Activated CD4-positive, CD25-positive, alpha-beta regulatory T cell treated with anti-CD3 and anti-CD28 coated beads, Interleukin-2, amount 50 U/mL, for 16 hours (primary cell): ENCODE data around the gene MSLN.
"Not testable (repeated sequence)": the region's sequence is repeated elsewhere in the genome, so short reads cannot be mapped to it uniquely, and the experiment has no call there.

Experiments used
- DNase-seq: peaks from one replicate; pipeline ENCODE4 v3.0.0-alpha.2; 2020; ENCODE audit warnings: low read depth, low spot score

MSLN gene

DNA sequence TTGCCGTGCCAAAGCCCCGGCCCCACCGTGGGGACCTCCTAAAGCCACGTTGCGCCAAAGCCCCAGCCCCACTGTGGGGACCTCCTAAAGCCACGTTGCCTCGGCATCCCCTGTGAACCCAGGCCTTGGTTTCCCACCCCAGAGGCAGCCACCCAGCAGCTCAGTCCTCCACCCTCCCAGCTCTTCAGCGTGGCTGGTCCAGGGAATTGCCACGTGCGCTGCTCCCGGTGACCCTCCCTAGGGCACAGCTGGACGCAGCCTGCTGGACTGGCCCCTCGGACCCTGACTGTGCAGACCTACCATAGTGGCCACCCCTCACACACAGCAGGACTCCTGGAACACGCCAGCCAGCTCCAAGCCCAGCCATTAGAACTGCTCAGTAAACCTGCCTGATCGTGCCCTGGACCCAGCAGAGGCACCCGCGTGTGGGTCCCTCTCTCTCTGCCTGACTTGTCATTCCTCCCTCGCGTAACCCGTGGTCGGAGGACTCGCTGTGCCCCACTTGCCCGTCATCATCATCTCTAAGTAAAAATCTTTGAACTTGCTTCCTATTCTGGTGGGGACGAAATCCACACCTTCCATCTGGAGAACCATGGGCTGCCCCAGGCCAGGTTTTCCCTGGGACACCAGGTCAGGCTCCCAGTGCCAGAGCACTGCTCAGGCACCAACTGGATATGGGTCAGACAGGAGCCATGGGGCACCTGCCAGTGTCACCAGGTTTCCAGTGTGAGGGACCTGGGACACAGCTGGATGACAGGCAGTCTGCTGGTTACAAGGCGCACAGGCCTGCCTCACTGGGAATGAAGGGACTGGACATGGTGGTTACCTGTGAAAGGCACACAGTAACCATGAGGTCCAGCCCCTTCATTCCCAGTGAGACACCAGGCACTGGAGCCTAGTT lies 25.3 kb upstream of the MSLN start:
- DNase-seq, result no peak

DNA sequence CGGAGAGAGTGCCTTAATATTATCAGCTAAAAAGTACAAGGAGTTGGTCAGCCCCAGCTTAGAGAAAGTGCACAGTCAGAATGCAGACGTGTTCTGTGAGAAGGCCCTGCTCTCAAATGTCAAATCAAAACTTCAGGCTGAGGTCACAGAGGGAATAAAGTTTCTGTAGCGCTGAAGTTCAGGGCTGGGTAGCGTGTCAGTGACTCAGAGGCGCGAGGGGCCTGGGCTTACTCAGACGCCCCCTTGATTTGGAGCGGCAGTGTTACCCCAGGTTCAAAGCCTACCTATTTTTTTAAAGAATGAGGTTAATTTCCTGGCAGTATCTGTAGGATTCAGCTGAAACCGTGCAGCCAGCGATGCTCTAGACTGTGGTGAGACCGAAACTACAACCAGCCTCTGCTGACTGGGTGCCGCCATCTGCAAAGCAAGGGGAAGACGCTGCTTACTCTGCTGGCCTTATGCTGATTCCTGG lies 24.5 kb upstream of the MSLN start:
- DNase-seq, result no peak

DNA sequence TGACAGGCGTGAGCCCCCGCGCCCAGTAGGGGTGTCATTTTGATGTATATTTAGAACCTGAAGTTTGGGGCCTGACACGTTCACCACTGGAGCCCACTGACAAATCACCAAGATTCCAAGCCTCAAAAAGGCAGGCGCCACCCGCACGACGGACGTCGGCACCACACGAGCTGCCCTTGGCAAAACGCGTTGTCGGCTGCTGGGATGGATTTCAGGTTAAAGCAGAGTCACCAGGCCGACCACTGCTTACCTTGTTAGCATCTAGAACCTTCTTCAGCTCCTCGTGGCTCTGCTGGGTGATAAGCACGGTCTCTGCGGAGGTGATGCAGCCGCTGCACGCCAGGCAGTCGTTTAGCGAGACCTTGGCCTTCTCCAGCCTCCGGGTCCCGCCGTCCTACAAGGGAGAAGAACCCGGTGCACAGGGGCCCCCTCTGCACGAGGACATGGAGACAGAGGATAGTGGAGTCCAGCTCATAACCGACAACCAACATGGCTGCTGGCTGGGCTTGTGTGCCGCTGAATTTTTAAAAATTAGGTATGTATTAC lies 23.5 kb upstream of the MSLN start:
- DNase-seq, result no peak

DNA sequence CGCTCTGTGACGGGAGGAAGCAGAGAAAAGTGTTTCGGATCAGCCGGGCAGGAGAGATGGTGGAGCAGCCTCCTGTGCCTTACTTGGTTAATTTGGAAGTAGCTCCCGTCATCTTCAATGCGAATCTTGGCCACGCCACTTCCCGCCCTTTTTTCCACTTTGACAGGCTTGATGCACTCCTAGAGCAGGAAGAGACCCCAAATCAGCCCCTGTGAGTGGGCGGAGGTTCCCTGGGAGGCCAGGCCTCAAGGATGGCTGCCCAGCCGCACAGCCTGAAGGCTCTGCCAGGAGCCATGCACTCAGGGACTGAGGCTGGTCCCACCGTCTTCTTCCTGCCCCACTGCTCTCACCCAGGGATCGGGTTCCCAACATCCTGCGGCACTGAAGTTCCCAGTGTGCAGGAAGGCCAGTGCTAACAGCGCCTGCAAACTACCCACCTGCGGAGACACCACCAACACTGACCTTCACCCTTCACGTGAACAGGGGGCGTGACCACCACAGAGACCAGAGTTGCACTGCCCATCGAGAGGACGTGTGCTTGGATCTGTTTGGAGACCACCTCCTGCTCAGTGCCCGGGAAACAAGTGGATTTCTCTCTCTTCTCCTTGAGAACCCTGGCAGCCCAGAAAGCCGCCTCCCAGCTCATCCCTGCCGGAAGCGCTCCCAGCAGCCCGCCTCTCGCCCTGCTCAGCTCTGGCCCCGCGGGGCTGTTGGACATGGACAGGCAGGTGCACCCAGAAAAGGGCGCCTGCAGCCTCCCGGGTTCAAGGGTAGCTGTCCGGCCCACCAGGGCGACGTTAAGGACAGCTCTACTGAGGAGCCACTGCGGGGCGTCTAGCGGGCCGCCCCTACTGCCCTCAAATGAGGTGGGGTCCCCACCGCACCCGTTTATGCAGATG lies 20.7 kb upstream of the MSLN start:
- DNase-seq, result no peak

DNA sequence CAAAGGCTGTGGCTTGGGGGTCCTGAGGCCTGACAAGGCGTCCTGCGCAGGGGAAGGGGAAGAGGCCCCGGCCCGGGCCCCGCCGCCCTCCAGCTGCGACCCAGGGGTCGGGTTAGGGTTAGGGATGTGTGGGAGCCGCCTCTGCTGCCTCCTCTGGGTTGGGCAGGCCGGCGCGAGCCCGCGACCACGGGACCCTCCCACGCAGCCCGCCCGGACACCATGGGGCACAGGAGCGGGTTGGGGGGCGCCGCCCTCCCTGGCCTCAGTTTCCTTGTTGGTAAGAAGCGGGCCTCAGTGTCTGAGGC lies 20.1 kb upstream of the MSLN start:
- no peak for DNase-seq

DNA sequence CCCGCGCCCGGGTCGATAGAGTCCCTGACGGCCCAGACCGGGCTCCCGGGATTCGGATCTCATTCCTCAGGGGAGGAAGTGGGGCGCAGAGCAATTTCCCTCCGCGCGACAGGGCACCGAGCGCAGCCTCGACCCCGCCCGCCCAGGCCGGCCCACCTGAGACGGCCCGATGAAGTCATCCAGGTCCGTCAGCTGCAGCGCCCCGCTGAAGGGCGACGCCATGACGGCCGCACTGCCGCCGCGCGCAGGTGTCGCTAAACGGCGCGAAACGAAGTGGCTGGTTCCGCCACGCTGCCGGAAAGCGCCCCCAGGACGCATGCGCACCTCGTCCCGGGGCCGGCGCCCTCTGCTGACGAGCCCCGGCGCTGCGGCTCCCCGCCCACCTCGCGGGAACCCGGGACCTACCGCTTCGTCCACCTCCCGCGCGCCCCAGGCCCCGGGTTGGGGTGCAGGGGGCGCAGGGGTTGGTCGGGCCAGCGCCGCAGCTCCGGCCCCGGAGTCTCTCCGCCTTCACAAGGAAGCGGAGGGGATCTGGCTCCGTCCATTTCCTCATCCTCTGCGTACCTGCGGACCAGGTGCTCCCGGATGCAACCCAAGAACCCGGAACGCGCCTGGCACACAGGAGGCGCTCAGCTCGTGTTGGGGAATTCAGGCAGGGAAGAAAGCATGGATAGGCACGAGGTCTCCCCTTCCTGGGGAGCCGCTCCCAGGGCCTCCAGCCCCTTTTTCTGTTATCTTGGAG lies 19.6 kb upstream of the MSLN start, which contains the start of gene CIAO3:
Gene CIAO3, minus strand, starts transcription at position 234 of the 742 bp plus-strand sequence. Its CDS starts 12 bp downstream, at position 222.
- DNase-seq, result peak; percentile 86

DNA sequence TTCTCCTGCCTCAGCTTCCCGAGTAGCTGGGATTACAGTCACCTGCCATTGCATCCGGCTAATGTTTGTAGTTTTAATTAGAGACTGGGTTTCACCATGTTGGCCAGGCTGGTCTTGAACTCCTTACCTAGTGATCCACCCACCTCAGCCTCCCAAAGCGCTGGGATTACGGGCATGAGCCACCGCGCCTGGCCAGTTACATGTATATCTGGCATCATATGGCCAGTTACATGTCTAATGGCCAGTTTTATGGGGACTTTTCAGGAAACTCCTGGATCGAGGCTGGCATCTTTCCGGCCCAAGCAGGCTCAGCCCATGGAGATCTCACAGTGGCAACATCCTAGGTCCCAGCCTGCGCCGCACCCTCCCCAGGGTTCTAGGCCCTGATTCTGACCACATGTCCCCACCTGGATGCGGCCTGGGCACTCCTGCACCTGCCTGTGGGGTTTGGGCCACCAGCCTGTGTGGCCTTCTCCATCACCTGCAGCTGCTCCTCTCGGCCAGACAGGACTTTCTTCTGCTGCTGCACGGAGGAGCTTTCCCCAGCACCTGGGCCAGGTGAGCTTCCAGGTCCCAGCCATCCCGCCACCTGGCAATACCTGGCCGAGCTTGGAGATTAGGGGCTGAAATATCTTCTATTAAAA lies 18.4 kb upstream of the MSLN start:
- no peak for DNase-seq

DNA sequence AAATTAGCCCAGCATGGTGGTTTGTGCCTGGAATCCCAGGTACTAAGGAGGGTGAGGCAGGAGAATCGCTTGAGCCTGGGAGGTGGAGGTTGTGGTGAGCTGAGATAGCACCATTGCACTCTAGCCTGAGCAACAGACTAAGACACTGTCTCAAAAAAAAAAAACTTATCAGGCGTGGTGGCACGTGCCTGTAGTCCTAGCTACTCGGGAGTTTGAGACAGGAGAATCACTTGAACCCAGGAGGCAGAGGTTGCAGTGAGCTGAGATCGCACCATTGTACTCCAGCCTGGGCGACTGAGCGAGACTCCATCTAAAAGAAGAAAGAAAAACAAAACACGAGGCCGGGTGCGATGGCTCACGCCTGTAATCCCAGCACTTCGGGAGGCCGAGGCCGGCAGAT lies 17.6 kb upstream of the MSLN start:
- DNase-seq, result not testable (repeated sequence)

DNA sequence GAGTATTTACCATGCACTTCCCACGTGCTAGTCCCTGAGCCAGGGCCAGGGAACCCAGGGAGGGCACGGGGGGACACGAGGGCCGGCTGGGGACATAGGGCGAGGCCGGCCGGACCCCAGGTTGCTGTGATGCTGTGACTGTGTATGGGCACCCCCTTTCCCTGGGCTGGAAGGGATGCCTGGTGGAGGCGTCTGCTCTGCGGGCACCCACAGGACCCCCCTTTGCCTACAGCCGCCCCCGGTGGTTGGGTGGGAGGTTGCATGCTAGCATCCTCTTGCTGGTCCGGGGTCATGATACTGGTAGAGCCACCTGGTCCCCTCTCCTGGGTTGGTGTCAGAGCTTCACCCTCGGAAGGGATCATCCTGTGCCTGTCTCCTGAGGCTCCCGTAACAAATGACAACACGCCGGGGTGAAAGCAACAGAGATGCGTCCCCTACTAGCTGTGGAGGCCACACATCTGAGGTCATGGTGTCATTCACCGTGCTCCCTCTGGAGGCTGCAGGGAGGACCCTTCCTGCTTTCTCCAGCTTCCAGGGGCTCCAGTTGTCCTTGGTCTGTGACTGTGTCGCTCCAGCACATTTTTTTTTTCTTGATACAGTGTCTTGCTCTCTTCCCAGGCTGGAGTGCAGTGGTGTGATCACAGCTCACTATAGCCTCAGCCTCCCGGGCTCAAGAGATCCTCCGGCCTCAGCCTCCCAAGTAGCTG lies 16.6 kb upstream of the MSLN start:
- no peak for DNase-seq

DNA sequence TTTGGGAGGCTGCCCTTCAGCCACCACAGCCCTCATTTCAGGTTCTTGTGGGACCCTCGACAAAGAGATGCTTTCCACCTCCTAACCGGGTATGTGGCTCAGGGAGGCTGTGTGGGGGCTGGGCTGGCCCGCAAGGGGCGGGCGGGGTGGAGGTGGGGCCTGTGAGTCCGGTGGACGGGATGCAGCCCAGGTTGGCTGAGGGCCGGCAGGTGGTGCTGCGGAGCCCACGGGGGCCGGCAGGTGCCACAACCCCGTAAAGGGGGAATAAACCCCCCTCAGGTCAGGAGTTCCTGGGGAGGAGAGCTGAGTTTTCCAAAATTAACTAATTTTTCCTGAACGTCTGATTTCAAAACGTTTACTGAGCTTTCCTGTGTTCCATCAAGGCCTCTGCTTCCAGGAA lies 14.8 kb upstream of the MSLN start:
- DNase-seq, result no peak

DNA sequence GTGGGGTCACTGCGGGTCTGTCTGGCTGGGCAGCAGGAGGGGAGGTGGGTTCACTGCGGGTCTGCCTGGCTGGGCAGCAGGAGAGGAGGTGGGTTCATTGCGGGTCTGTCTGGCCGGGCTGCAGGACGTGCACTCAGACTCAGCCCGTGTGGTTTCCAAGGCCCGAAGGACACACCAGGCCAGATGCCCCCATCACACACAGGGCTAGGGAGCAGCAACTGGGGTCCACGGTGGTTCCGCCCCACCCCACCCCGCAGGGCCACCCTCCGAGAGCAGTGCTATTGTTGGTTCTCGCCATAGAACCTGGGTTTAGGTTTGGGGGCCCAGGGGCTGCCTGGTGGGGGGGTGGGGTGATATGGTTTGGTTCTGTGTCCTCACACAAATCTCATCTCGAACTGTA lies 13.9 kb upstream of the MSLN start:
- DNase-seq, result no peak

DNA sequence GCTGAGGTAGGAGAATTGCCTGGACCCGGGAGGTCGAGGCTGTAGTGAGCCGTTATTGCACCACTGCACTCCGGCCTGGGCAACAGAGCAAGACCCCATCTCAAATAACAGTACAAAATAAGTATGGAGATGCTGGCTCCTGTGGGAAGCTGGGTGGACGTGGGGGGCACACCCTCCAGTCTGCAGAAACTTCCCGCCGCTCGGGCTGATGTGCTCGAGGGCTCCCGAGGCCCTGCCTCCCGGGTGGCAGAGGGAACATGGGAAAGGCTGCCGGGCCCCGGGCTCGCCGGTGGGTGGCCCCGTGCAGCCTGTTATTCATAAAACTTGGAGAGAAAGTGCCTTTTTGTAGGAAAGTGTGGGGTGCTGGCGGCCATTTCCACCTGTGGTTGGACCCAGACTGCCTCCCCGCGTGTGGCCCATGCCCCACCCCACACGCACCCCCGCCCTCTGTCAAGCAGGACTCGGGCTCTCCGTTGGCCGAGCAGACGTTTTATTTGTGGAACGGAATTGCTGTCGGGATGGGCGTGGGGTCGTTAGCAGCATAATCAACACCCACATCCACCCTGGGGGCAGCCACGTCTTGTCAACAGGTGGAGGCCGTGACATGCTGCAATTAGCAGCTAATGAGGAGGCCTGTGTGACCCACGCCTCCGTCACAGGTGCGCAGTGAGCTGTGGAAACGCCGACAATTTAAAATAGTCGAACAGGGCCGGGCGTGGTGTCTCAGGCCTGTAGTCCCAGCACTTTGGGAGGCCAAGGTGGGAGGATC lies 12.4 kb upstream of the MSLN start:
- DNase-seq, result no peak

DNA sequence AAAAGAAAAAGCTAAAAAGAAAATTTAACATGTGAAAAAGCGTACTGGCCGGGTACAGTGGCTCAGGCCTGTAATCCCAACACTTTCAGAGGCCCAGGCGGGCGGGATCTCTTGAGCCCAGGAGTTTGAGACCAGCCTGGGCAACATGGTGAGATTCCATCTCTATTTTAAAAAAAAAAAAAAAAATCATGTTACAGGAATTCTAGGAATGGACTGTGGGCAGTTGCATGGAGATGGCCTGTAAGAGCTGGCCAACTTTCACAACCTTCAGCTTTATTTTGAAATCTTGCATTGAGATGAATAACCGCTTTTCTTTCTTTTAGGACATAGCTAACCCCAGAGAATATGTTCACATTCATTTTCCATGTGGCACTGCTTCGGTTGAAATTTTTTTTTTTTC lies 11.5 kb upstream of the MSLN start:
- no peak for DNase-seq

DNA sequence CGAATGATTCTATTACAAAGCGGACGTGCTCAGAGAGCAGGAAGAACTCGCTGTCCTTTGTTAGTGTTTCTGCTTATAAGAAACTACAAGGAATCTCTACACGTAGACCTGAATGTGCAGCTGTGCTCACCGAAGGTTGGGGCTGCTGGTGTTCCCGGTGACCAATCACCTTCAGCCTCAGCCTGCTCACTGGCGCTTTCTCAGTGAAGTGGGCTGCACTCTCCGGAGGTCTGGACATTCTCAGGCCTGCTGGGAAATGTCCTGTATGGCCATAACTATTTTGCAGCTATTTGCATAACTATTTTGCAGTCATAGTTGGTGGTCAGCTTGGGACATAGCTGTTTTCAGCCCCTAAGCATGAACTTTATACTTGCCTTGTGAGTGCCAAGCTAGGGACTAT lies 10.0 kb upstream of the MSLN start:
- DNase-seq, result no peak

DNA sequence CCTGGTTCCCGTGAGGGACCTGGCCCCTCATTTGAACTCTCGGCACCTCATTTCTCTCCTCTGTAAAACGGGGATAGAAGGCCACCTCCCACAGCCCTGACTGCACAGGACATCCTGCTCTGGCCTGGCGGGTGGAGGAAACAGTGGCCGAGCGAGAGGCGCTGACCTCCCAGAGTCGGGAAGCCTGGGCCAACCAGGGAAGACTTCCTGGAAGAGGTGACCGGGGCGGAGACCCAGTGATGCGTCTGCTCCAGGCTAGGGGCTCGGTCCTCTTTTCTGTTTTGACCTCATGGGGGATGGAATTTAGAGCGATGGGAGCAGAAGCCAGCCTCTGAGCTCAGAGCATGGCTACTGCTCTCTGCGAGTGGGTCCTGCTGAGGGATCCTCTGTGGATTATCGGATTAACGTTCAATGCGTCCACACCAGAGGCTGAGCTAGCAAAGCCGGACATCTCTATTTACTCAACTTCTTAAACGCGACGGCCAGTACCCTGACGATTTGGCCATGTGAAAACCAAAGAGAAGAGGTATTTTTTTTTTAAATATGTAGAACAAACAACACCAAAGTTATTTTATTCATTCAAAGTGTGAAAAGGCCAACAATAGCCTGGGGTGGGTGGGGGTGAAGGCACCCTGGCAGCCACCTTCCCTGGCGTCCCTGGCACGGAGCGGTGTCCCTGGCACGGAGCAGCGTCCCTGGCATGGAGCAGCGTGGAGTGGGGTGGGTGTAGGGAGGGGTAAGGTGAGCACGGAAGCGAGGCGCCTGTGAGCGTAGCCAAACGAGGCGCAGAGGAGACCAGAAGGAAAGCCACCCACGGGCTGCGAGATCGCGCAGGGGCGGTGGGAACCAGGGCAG lies 9.2 kb upstream of the MSLN start:
- DNase-seq, result no peak

DNA sequence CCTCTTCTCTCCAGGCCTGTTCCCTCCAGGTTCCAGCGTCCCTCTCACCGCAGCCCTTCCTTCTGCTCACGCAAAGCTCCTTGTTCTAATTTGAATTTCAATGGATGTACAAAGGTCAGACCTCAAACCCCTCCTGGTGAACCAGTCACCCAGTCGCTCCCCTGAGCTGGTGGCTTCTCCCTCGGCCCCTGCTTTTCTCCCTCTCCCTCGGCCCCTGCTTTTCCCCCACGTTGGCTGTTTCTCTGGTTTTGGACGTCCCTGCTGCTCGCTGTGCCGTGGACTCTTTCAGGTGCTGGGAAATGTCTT lies 8.6 kb upstream of the MSLN start:
- no peak for DNase-seq

DNA sequence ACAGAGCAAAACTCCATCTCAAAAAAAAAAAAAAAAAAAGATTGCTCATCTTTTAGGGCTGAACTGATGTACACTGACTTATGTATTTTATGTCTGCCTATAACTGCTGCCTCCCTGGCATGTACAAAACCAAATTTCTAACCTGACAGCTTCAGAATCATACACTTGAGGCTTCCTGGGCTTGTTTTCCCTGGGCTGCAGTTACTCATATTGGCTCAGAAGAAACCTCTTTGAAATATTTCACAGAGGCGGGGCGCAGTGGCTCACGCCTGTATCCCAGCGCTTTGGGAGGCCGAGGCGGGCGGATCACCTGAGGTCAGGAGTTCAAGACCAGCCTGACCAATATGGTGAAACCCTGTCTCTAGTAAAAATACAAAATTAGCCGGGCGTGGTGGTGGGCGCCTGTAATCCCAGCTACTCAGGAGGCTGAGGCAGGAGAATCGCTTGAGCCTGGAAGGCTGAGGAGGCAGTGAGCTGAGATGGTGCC lies 6.4 kb upstream of the MSLN start:
- DNase-seq, result not testable (repeated sequence)

DNA sequence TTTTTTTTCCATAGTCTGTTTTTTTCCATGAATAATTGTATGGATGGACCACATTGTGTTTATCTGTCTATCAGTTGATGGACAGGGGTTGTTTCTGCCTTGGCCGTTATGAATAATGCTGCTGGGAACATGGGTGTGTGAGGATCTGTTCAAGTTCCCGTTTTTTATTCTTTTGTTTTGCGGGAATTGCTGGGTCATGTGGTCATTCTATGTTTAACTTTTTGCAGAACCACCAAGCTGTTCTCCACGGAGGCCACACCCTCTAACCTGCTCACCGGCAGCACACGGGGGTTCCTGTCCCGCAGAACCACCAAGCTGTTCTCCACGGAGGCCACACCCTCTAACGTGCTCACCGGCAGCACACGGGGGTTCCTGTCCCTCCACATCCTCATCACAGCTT lies 5.9 kb upstream of the MSLN start:
- DNase-seq, result no peak

DNA sequence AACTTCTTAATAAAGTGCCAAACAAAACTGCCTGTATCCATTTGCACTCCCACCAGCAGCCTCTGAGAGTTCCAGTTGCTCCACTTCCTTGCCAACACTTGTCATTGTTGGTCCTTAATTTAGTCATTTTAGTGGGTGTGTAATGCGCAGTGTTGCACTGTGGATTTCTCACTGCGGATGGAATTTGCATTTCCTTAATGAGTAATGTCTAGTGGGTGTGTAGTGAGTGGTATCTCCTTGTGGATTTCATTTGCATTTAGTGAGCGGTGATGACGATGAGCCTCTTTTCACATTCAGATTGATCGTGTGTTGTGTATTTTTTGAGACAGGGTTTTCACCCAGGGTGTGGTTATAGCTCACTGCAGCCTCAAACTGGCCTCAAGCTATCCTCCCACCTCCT lies 4.1 kb upstream of the MSLN start:
- DNase-seq, result no peak
